Activated CD4-positive, alpha-beta T cell treated with anti-CD3 and anti-CD28 coated beads, Interleukin-2, Interleukin-4, amounts not matched to agents 100 ng/mL and 50 ng/mL, durations not matched to agents 16 hours and 8 hours (primary cell): ENCODE data around the gene EBF4.
A peak's percentile ranks its signal among the peaks of the same experiment; 100 is the strongest.
"Not testable (repeated sequence)": the region's sequence is repeated elsewhere in the genome, so short reads cannot be mapped to it uniquely, and the experiment has no call there.

ENCODE experiments used
- DNase-seq: peaks from one replicate; pipeline ENCODE4 v3.0.0-alpha.2; 2020; ENCODE audit warnings: low spot score

Gene EBF4

DNA sequence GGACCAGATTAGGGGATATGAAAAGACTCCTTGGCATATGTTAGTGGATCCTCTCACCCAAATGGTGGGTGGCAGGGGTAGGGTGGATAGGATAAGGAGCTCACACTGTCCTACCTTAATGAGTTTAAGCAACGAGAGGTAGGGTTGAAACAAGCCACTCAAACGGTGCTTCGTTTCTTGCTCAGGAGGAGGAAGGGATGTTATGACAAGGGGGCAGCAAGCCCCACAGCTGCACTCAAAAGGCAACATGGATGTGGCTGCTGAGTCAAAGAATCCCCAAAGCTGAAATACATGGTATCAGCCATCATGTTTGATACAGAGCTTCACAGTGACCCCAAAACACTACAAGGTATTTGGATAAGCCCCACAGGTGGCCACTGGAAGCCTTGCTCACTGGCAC, 20.1 kb upstream of the EBF4 start:
- no peak for DNase-seq

DNA sequence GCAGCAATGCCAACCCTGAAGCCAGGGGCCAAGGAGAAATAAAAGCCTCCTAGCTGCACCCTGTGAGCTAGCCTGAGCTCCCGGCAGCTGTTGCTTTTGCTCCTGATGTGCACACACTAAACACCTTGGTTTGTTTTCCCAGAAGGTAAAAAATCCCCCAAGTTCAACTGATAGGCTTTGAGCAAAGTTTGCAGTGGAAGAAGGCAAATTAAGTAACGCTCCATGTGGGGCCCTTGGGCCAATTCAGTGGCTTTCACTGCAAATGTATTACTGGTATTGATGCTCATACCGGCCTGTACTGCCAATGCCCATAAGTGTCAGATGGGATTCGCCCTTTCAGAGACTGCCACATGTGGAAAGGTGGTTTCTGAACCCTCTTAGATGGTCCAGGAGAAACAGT, 19.1 kb upstream of the EBF4 start:
- no peak for DNase-seq

DNA sequence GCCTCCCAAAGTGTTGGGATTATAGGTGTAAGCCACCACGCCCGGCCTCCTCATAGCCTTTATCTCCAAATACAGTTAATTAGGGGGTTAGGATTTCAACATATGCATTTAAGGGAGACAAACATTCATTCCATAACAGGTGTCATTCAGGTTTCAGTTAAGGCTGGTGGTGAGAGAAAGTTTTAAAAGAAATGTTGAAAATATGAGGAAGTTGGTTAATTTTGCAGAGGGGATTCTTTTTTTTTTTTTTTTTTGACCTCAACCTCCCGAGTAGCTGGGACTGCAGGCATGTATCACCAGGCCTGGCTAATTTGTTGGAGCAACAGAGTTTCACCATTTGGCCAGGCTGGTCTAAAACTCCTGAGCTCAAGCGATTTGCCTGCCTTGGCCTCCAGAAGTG, 12.5 kb upstream of the EBF4 start:
- no peak for DNase-seq

GRCh38 chr20:2682040-2682439, 10.5 kb upstream of the EBF4 start:
- DNase-seq: not testable (repeated sequence)

GRCh38 chr20:2684817-2685216, 7.8 kb upstream of the EBF4 start:
- DNase-seq: not testable (repeated sequence)

DNA sequence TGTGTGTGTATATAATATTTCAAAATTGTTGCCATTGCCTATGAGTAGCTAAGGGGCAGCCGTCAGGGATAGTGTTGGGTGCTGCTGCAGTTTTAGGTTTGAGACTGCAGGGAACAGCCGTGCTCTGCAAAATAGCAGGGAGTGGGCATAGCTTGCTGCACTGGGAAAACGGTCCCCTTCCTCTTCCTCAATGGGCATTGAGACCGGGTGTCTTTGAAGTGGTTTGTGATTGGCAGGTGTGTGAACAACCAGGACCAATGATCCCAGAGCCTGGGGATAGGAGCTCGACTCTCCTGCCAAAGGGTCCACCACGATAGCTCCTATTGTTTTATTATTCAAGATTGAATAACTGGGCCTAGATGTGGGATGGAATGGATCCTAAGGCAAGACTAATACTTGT, 5.1 kb upstream of the EBF4 start:
- no peak for DNase-seq

DNA sequence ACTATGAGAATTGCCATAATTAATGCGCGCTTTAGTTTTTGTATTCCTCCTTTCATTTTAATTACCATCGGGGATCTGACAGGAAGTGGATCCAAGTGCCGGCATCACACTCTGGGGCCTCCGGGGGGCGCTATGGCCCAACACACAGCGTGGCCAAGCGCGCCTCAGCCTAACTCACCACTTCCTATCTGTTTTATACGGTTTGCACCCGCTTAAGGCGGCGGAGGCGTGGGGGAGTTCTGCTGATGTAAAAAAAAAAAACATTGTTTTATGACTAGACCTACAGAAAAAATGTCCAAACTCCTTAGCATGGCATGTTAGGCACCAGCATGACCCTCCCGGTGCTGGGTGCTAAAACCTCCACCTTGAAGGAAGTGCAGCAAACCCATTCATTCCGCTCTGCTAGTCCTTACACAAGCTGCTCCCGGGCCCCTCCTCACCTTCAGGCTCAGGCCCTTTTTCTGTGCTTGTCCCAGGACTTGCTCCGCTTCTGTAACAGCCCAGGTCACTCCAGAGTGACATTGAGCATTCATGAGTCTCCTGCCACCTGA, 4.5 kb upstream of the EBF4 start:
- DNase-seq: peak; percentile 77

GRCh38 chr20:2690213-2690612, 2.4 kb upstream of the EBF4 start:
- no peak for DNase-seq

DNA sequence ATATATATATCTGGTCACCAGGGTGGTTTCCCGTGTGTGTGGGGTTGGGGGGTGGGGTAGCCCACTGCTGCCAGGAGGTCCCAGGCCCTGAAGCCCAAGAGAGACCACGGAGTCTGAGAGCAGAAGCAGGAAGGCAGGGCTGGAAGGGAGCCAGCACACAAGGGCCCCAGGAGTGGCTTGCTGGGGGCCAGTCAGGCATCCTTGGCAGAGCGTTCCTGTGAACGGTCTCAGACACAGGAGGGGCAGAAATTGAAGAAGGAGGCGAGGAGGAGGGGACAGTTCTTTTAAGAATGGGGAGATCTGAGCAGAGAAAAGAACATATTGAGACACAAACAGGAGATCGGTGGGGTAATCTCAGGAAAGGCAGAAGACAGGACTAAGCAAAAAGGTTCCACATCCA, 1.9 kb upstream of the EBF4 start:
- no peak for DNase-seq

- DNase-seq: no peak
Measured at GRCh38 chr20:2691127-2691526, 1.5 kb upstream of the EBF4 start.

DNA sequence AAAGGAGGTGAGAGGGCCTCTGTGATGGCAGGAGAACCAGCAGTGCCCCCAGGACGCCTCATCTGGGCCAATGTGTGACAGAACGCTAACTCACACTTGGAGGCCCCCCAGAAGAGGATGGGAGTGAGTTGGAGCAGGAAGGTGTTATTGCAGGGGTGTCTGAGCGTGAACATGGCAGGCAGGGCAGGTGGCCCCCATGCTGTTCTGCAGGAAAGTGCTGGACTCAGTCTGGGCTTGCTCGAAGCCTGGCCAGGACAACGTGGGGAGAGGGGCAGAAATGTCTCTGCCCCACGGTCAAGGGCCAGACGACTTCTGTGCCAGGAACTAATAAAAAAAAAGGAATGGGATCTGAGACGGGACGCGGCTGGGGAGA, 931 bp upstream of the EBF4 start:
- no peak for DNase-seq

DNA sequence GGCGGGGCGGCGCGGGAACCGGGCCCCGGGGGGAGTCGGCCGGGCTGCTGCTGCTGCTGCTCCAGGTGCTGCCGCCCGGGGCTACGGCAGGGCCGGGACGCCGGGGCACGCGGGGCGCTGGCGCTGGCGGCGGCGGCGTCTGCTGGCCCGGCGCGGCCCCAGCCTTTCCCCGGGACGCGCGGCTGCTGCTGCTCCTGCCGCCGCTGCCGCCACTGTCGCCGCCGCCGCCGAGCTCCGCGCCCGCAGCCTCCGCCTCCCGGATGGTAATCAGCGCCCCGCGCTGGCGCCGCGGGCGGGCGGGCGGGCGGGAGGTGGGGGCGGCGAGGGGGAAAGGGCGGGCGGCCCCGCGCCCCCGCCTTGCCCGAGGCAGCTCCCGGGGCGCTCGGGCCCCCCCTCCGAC, 306 bp downstream of the EBF4 start:
- no peak for DNase-seq

- no peak for DNase-seq
Measured at GRCh38 chr20:2693286-2694007, 867 bp downstream of the EBF4 start.

DNA sequence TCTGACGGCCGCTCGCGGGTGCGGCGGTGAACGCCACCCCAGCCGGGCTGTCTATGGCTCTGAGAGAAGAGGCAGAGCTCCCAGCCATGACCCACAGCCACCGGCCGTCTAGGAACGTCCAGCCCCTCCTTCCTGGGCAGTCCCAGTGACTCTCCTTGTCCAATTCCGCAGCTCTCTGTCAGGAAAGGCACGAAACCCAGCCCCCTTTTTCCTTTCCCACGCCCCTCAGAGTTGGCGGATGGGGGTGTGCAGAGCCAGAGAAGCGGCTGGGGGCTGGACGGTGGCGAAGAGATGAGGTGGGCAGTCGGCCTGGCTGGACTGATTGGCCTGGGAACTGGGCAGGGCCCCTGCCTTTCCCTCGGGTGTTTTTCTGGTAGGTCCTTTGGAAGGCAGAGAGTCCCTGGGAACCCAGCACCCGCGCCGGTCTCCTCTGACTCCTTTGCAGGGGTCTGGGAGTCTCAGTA, 1.5 kb downstream of the EBF4 start:
- DNase-seq: no peak

DNA sequence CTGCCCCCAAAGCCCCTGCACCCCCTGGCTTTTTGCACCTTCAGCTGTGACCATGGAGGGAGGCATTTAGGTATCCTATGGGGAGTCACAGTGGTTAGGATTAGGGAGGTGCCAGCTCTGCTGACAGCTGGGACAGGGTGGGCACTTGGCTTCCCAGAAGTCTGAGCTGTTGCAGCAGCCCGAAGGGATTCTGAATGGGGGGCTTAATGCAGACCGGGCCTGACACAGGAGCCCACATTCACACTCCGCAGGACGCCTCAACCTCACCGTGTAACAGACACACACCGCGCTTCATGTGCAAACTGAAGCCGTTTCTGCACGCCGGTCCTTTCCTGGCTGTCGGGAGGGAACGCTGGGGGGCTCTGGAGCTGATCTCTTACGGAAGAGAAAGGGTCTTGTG, 1.9 kb downstream of the EBF4 start:
- DNase-seq: no peak

DNA sequence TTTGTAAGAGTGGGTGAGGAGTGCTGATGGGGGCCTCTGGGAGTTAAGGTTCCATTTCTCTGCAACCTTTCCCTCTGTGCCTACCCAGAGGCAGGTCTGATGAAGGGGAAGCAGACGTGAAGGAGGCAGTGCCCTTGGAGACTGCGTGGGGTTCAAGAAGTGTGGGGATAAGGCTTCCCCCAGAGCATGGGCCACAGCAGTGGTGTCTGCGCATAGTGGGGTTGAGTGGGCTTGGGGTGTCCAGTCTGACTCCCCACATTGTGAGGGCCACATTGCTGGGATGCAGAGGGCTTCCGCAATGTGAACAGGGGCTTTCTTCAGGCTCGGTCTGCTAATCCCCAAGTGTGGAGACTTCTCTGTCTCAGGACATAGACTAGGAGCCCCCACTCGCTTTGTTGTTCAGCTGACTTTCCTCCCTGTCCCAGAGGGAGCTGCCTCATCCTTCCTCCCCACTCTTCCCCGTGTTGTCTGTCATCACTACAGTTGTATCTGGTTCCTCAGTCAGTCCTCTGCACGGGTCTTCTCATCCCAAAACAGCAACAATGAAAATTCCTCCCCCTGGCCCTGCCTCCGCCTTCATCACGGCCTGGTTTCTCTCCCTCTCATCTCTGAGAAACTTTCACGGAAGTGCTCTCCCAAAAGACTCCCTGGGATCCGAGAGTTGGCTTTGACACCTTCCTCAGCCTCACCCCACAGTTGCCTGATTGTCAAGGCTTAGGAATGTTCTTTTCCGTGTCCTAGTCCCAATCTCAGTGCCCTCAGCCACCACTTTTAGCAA, 2.8 kb downstream of the EBF4 start:
- DNase-seq: no peak

DNA sequence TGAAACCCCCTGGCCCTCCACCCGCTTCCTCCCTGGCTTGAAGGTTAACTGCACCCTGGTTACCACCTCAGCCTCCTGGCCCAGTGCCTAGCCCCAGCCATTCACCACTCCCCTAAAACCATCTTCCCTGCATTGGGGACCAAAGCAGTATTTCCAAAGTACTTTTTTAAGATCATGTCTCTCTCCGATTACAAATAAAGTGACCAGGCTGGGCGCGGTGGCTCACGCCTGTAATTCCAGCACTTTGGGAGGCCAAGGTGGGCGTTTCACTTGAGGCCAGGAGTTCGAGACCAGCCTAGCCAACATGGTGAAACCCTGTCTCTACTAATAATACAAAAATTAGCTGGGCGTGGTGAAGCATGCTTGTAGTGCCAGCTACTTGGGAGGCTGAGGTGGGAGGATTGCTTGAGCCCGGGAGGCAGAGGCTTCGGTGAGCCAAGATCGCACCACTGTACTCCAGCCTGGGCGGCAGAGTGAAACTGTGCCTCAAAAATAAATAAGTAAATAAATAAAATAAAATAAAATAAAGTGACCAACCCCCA, 3.5 kb downstream of the EBF4 start:
- not testable (repeated sequence) for DNase-seq

GRCh38 chr20:2696646-2697045, 4.1 kb downstream of the EBF4 start:
- no peak for DNase-seq

GRCh38 chr20:2697768-2698167, 5.2 kb downstream of the EBF4 start:
- no peak for DNase-seq

- DNase-seq: no peak
Measured at GRCh38 chr20:2698186-2698817, 5.7 kb downstream of the EBF4 start.

DNA sequence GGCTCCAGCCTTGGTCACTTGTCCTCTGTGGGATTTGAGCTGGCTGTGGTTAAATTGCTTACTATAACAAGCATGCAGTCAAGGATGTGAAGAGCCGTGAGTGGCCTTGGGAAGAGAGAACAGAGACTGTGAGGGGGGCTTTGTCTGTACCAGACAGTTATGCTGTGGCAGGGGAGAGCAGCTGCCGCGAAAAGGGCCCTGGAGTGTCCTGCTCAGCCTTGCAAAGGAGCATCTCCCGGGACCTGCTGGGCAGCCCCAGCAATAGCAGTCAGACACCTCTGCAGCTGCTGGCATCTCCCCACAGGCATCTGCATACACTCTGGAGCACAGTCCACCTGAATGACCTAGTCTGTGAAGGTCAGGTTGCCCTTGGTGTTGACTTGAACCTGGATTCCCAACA, 6.3 kb downstream of the EBF4 start:
- no peak for DNase-seq

GRCh38 chr20:2699775-2700413, 7.3 kb downstream of the EBF4 start:
- DNase-seq: no peak
